WI38 (cell line): ENCODE results near the gene AP1G1.

Experiments
- H3K4me3 ChIP-seq: 2 replicates; pipeline ENCODE4 v1.5.1; 2011; ENCODE audit warnings: low read depth, mild to moderate bottlenecking, control low read depth, low read length
- TF ChIP-seq, protein P1 (sequence below): IDR thresholded peaks from 2 replicates; pipeline ENCODE4 v1.5.1; 2012; ENCODE audit warnings: low read depth, mild to moderate bottlenecking, control low read depth, low read length

The AP1G1 gene

DNA sequence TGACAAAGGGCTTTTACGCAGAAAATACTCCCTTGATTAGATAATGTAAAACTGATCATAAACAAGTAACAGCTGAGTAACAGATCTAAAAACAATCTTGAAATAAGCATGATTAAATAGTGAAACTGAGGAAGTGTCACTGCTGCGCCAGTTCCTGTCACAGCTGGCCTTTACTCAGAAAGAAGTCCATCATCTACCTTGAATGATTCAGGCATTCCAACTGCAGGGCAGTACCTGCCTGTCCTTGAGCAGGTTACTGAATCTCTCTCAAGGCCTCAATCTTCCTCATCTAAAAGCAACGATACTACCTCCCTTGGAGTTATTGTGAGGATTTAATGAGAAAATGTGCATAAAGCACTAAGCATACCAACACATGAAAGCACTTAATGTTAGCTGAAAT lies 96.8 kb downstream of the AP1G1 start:
- H3K4me3 ChIP-seq, result no peak overlapping the region
- TF ChIP-seq, protein P1, sequence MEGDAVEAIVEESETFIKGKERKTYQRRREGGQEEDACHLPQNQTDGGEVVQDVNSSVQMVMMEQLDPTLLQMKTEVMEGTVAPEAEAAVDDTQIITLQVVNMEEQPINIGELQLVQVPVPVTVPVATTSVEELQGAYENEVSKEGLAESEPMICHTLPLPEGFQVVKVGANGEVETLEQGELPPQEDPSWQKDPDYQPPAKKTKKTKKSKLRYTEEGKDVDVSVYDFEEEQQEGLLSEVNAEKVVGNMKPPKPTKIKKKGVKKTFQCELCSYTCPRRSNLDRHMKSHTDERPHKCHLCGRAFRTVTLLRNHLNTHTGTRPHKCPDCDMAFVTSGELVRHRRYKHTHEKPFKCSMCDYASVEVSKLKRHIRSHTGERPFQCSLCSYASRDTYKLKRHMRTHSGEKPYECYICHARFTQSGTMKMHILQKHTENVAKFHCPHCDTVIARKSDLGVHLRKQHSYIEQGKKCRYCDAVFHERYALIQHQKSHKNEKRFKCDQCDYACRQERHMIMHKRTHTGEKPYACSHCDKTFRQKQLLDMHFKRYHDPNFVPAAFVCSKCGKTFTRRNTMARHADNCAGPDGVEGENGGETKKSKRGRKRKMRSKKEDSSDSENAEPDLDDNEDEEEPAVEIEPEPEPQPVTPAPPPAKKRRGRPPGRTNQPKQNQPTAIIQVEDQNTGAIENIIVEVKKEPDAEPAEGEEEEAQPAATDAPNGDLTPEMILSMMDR, result no peak

- TF ChIP-seq, protein P1, result no peak
- H3K4me3 ChIP-seq, result no peak overlapping the region
Measured at GRCh38 chr16:71709229-71709781, 99.3 kb downstream of the AP1G1 start.

- no peak overlapping the region for H3K4me3 ChIP-seq
- TF ChIP-seq, protein P1, result no peak
Measured at GRCh38 chr16:71708696-71709095, 99.9 kb downstream of the AP1G1 start.

- no peak overlapping the region for H3K4me3 ChIP-seq
- TF ChIP-seq, protein P1, result no peak
Measured at GRCh38 chr16:71707199-71707598, 101.4 kb downstream of the AP1G1 start.

- no peak overlapping the region for H3K4me3 ChIP-seq
Measured at GRCh38 chr16:71706046-71706445, 102.6 kb downstream of the AP1G1 start.

GRCh38 chr16:71703333-71703732 lies 105.3 kb downstream of the AP1G1 start:
- H3K4me3 ChIP-seq, result no peak overlapping the region
- TF ChIP-seq, protein P1, result no peak

More at GRCh38 chr16:71706046-71706445, 102.6 kb downstream of the AP1G1 start:
- TF ChIP-seq, protein P1, result no peak

DNA sequence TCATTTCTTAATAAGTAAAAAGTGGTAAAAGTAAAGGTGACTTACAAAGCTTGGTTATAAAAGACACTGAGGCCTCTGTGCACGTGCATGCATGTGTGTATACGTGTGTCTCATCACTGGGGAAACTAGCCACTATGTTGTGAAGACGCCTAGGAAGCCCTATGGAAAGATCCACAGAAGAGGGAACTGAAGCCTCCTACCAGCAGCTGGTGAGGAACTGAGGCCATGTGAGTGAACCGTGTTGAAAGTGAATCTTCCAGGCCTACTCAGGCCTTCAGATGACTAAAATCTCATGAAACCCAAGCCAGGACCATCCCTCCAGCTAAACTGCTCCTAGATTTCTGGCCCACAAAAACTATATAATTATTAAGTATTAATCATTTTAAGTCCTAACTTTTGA lies 107.8 kb downstream of the AP1G1 start:
- TF ChIP-seq, protein P1, result no peak

More for the DNA sequence above, 107.8 kb downstream of the AP1G1 start:
- no peak overlapping the region for H3K4me3 ChIP-seq
